22Rv1 (cell line): ENCODE data around the gene DNM1.

ENCODE experiments used
- CTCF ChIP-seq: fragments of 450-650 bp; IDR thresholded peaks from 2 replicates; pipeline ENCODE4 v1.5.1; 2017; ENCODE audit warnings: mild to moderate bottlenecking
- ZFX ChIP-seq: fragments of 450-650 bp; IDR thresholded peaks from 2 replicates; pipeline ENCODE4 v1.6.1; 2017; ENCODE audit warnings: antibody characterized with exemption, borderline replicate concordance

GRCh38 chr9:128275198-128276007 is 72.2 kb downstream of the DNM1 start, which contains the start of gene GOLGA2:
- no peak for TF ChIP-seq CTCF
- TF ChIP-seq ZFX: no peak
